Cardiac atrium fibroblast (primary cell): ENCODE results near the gene ONECUT1. TPM values are rescaled to one million over a fixed set of nuclear protein-coding genes. Genes with fewer than 3 reads are reported as not detected.

Source experiments
- total RNA-seq: library from RNA; depleted of rRNA; stranded (reverse); fragments of >200 nt; gene quantifications from 2 replicates; pipeline ENCODE4 v1.2.3, GENCODE V29; 2015

Gene ONECUT1
- not detected in 2 replicates for total RNA-seq

DNA sequence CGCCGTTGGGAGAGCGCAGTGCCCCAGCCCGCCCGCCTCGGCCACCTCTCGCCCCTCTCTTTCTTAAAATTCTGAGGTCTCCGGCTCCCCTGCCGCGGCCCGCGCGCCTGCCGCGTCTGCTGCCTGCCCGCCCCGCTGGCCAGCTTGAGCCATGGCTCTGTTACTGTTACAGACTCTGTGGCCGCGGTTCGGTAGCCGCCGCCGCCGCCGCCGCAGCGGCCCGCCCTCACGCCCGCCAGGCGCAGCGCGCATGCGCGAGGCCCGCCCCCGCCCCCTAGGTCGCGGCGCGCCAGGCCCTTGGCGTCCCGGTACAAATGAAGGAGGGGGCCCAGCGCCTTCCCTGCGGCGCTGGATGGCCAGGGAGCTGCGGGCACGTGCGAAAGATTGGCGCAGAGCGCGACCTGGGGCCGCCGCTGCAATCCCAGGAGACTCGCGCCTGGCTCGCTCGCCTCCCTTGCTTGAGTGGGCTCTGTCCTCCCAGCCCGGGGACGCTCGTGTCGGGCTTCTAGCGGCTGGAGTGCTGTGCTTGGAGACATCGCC, at the start of gene ONECUT1:
Gene ONECUT1, minus strand, starts transcription at position 168 of the 540 bp plus-strand sequence. CDS start 452 bp downstream, outside the sequence.

Other genes starting within 250 kb of the ONECUT1 start
- gene ARPP19, start 221.3 kb downstream of the ONECUT1 start, total RNA-seq: 47.1 and 60.8 TPM in 2 replicates
- 10.4 and 15.0 TPM in 2 replicates for gene ATOSA, start 110.9 kb downstream of the ONECUT1 start, total RNA-seq